ENCODE results near the gene IQCK.

- TF ChIP-seq FOXM1 (IDR thresholded peaks at IDR 0.05; ENCODE audit: borderline replicate concordance) (no peak), HDGF (IDR thresholded peaks at IDR 0.05; ENCODE audit: borderline replicate concordance) (no peak), BHLHE40 (IDR thresholded peaks at IDR 0.05; ENCODE audit: borderline replicate concordance) (no peak), FOXA1 (IDR thresholded peaks at IDR 0.05) (no peak), L3MBTL2 (conservative IDR thresholded peaks at IDR 0.05) (no peak), TARDBP (IDR thresholded peaks at IDR 0.05) (no peak), FOXK2 (IDR thresholded peaks at IDR 0.05) (no peak), LEF1 (IDR thresholded peaks at IDR 0.05; ENCODE audit: borderline replicate concordance) (no peak), SUZ12 (IDR thresholded peaks at IDR 0.05) (no peak), SP1 (IDR thresholded peaks at IDR 0.05) (no peak)
- TF ChIP-seq, protein P1, sequence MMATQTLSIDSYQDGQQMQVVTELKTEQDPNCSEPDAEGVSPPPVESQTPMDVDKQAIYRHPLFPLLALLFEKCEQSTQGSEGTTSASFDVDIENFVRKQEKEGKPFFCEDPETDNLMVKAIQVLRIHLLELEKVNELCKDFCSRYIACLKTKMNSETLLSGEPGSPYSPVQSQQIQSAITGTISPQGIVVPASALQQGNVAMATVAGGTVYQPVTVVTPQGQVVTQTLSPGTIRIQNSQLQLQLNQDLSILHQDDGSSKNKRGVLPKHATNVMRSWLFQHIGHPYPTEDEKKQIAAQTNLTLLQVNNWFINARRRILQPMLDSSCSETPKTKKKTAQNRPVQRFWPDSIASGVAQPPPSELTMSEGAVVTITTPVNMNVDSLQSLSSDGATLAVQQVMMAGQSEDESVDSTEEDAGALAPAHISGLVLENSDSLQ (IDR thresholded peaks at IDR 0.05): no peak
These were observed 181.0 kb downstream of the IQCK start for GRCh38 chr16:19898924-19899604.
